NB4 (cell line): ENCODE measurements around the gene EFCC1.

Source experiments
- MYC ChIP-seq: IDR thresholded peaks from 2 replicates; pipeline ENCODE4 v1.6.1; 2011; ENCODE audit warnings: low read depth, low read length
- POLR2A ChIP-seq: IDR thresholded peaks from 2 replicates; pipeline ENCODE4 v1.6.1; 2011; ENCODE audit warnings: mild to moderate bottlenecking; ENCODE audit not compliant: insufficient read length; ENCODE audit errors: extremely low read depth
- TF ChIP-seq, protein P1 (sequence below): IDR thresholded peaks from one replicate; pipeline ENCODE4 v1.5.1; 2012; ENCODE audit warnings: low read depth, low read length
- TF ChIP-seq, protein P2 (sequence below): IDR thresholded peaks from 2 replicates; pipeline ENCODE4 v1.6.1; 2011; ENCODE audit warnings: low read depth, low read length

DNA sequence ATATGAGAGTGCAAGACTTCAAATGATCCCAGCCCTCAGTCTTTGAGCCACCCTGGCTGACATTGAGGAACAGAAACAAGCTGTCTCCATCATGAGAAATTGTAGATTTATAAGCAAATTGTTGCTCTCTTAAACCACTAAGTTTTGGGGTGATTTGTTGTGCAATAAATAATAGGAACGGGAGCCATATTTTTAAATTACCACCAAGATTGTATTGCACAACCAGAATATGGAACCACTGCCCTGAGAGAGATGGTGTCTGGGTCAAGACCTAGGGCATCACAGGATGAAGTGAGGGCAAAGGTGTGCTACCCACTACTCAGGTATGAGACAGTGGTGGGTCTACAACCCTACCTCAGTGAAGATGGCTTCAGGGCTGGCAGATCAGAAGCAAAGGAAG lies 4.9 kb upstream of the EFCC1 start:
- TF ChIP-seq, protein P1, sequence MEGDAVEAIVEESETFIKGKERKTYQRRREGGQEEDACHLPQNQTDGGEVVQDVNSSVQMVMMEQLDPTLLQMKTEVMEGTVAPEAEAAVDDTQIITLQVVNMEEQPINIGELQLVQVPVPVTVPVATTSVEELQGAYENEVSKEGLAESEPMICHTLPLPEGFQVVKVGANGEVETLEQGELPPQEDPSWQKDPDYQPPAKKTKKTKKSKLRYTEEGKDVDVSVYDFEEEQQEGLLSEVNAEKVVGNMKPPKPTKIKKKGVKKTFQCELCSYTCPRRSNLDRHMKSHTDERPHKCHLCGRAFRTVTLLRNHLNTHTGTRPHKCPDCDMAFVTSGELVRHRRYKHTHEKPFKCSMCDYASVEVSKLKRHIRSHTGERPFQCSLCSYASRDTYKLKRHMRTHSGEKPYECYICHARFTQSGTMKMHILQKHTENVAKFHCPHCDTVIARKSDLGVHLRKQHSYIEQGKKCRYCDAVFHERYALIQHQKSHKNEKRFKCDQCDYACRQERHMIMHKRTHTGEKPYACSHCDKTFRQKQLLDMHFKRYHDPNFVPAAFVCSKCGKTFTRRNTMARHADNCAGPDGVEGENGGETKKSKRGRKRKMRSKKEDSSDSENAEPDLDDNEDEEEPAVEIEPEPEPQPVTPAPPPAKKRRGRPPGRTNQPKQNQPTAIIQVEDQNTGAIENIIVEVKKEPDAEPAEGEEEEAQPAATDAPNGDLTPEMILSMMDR = no peak
- TF ChIP-seq POLR2A (no peak), MYC (no peak)
- TF ChIP-seq, protein P2, sequence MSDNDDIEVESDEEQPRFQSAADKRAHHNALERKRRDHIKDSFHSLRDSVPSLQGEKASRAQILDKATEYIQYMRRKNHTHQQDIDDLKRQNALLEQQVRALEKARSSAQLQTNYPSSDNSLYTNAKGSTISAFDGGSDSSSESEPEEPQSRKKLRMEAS = no peak
